ENCODE results near the gene KCNMA1.

DNA sequence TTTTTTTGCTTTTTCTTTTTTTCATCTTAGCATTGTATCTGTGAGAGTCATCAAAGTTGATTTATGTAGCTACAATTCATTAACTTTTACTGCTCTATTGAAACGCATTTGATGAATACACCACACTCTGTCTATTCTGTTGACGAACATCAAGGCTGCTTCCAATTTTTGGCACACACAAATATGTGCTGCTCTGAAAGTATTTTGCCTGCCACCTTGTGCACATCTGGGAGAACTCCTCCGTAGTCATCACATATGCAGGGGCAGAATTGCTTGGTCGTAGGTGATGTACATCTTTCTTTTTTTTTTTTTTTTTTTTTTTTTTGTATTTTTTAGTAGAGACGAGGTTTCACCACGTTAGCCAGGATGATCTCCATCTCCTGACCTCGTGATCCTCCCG, 796.8 kb downstream of the KCNMA1 start:
- TF ChIP-seq, protein P1, sequence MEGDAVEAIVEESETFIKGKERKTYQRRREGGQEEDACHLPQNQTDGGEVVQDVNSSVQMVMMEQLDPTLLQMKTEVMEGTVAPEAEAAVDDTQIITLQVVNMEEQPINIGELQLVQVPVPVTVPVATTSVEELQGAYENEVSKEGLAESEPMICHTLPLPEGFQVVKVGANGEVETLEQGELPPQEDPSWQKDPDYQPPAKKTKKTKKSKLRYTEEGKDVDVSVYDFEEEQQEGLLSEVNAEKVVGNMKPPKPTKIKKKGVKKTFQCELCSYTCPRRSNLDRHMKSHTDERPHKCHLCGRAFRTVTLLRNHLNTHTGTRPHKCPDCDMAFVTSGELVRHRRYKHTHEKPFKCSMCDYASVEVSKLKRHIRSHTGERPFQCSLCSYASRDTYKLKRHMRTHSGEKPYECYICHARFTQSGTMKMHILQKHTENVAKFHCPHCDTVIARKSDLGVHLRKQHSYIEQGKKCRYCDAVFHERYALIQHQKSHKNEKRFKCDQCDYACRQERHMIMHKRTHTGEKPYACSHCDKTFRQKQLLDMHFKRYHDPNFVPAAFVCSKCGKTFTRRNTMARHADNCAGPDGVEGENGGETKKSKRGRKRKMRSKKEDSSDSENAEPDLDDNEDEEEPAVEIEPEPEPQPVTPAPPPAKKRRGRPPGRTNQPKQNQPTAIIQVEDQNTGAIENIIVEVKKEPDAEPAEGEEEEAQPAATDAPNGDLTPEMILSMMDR (IDR thresholded peaks at IDR 0.05 in 2 of 3, conservative IDR thresholded peaks at IDR 0.05 in 1 of 3; ENCODE audit: borderline replicate concordance in 1 of 3, insufficient read depth in 1 of 3, low read depth in 2 of 3, low read length in 2 of 3) = no peak
- TF ChIP-seq POLR2A (IDR thresholded peaks at IDR 0.05; ENCODE audit: borderline replicate concordance, extremely low read depth, insufficient read depth, insufficient read length) (no peak), CEBPB (IDR thresholded peaks at IDR 0.05; ENCODE audit: low read depth) (no peak), REST (IDR thresholded peaks at IDR 0.05; ENCODE audit: low read depth) (no peak), ELF1 (IDR thresholded peaks at IDR 0.05; ENCODE audit: borderline replicate concordance, low read depth) (no peak), TCF7L2 (IDR thresholded peaks at IDR 0.05; ENCODE audit: borderline replicate concordance, extremely low read depth, insufficient read depth, insufficient read length) (no peak), YY1 (IDR thresholded peaks at IDR 0.05; ENCODE audit: extremely low read depth, insufficient replicate concordance, low read depth, low read length) (no peak), ZFX (IDR thresholded peaks at IDR 0.05) (no peak), ZNF274 (IDR thresholded peaks at IDR 0.05; ENCODE audit: low read depth, low read length) (no peak)
- TF ChIP-seq, protein P2, sequence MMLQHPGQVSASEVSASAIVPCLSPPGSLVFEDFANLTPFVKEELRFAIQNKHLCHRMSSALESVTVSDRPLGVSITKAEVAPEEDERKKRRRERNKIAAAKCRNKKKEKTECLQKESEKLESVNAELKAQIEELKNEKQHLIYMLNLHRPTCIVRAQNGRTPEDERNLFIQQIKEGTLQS (IDR thresholded peaks at IDR 0.05) = no peak

All from HCT116 (cell line).